Endometrial microvascular endothelial cells (primary cell): ENCODE measurements around the gene YPEL2. TPM values are rescaled to one million over a fixed set of nuclear protein-coding genes. Genes with fewer than 3 reads are reported as not detected.

Experiments
- in situ Hi-C: cut with HindIII; loops from 2 replicates; pipeline ENCODE4 v1.10.0; 2017; ENCODE audit warnings: low sequenced_read_pairs, low pct_unique_long_range_greater_than_20kb; ENCODE audit errors: inconsistent ontology term
- total RNA-seq: library from RNA; depleted of rRNA; stranded (reverse); fragments of >200 nt; gene quantifications from one replicate; pipeline ENCODE4 v1.2.3, GENCODE V29; 2015; ENCODE audit errors: inconsistent ontology term

YPEL2 gene
- total RNA-seq, 1 donor from 2014 or later, result 15.0 TPM

DNA sequence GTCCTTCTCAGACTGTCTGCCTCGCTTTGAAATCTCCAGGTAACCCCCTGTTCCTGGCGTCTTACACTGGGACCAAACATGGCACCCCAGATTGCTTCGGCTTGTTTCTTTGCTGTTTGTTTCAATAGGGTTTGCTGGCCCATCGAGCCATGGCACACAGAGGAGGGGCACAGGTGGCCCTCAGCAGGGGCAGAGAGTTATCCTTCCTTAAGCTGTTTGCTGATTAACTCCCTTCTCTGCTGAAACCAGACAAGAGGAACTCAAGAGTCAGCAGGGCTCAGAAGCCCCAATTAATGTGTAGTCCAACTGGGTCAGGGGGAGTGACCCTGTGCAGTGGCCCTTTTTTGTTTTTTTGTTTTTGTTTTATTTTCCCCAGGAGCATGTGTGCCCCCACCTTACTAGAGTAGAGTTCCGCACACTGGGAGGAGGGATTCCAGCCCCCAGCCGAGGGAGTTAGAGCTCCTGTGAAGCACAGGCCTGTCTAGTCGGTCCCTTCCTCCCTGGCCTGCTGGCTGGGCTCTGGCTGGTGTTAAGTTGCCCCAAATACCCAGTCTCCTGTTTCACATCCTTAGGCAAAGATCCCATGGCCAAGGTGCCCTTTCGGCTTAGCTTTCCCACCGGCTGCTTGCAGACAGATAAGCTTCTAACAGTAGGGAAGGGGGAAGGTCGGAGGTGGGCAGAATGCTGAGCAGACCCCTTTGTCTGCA is 39.3 kb downstream of the YPEL2 start:
- in situ Hi-C loops, result no loop called here

- in situ Hi-C loops, result no loop called here
Measured at GRCh38 chr17:59371416-59372100, 40.1 kb downstream of the YPEL2 start.

GRCh38 chr17:59372138-59372751 is 40.8 kb downstream of the YPEL2 start:
- in situ Hi-C loops, result no loop called here

GRCh38 chr17:59373882-59374495 is 42.5 kb downstream of the YPEL2 start:
- in situ Hi-C loops, result no loop called here

GRCh38 chr17:59374612-59375011 is 43.2 kb downstream of the YPEL2 start:
- in situ Hi-C loops, result no loop called here

GRCh38 chr17:59375857-59376256 is 44.4 kb downstream of the YPEL2 start:
- in situ Hi-C loops, result no loop called here

DNA sequence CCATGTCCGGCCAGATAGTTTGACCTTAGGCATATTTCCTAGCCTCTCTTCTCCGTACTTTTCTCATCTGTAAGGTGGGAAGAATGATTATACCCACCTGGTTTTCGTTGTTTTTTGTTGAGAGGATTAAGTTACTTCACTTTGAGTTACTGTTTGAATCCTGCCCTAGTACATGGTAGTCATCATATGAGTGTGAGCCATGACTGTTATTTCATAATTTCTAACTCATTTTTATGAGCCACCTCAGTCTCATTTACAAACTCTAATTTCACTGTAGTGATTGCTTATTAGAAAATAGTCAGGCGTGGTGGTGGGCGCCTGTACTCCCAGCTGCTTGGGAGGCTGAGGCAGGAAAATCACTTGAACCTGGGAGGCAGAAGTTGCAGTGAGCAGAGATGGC is 45.1 kb downstream of the YPEL2 start:
- in situ Hi-C loops, result no loop called here

DNA sequence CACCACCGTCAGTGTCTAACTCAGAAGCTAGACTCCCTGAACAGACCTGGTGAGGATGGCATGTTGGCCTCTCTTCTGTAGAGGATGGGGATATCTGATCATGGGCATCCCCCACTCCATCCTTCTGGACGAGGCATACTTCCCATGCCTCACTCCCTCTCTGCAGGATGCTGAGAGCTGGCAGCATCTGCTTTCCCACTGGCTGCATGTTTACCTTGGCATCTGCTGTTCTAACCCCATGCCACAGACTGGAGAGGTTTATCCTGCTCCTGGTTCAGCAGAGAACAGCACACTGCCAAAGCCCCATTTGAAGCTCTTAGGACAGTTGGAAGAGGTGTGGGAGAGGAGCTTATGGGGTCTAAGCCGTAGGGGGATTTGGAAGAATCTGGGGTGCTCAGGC is 46.0 kb downstream of the YPEL2 start:
- in situ Hi-C loops, result no loop called here

DNA sequence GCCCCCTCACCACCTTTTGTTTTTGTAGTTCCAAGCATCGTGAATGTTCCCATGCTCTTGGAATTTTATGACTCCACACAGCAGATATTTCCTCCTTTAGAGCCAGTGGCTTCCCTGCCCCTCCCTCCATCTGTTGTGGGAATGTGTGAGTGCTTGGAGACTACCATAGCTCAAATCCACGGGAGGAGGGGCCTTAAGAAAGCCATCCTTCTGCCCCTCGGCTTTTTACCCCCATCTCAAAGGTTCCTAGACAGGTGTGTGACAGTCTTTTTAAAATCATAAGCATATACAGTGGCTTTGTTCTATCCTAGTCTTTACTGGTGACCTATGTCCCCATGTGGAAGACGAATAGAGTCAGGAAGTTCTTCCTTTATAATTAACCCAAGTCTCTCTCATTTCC is 47.2 kb downstream of the YPEL2 start:
- in situ Hi-C loops, result no loop called here

GRCh38 chr17:59380474-59380873 is 49.0 kb downstream of the YPEL2 start:
- in situ Hi-C loops, result no loop called here

DNA sequence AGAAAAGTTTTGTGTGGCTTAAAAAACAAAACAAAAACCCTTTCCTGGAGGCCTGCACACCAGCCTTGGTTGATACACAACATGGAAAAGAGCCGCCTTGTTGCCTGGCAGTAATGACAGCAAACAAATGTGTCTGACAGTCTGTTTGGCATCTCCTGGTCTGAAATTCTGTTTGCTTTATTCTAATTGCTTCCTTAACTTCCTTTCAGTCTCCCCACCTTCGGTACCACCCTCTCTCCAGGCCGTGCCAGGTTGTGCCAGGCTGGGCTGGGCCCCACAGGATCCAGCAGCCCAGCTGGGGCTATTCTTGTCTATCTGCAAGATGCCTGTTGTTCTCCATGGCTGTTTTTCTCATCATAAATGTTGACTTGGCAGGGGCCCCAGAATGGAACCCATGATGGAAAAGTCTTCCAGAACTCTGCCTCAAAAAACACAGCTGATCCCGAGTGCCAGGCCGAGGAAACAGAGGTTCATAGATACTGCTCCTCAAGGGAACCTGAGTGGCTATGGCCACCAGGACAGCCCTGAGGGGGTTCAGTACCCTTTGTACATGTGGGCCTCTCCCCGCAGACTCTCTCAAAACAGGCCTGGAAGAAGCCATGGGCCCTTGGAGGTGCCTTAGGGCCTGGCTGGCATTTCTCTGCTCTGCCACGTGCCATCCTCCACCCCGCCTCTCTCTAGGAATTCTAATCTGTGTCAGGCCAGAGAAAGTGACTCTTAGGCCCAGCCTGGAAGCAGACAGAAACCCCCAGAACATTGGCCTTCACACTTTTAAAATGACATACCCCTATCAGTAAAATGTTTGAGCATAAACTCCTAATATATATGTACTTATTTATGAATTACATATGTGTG is 50.5 kb downstream of the YPEL2 start:
- in situ Hi-C loops, result no loop called here

DNA sequence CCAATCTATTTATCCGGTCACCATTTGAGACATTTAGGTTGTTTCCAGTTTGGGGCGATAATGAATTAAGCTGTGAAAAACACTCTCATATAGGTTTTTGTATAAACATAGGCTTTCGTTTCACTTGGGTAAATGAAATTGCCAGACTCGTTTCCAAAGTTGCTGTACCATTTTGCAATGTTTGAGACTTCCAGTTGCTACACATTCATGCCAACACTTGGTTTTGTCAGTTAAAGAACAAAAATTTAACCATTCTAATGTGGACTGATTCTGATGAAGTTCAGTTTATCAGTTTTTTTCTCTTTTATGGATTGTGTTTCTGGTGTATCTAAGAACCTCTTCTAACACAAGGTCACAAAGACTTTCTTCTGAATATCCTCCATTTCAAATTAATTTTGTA is 52.4 kb downstream of the YPEL2 start:
- in situ Hi-C loops, result no loop called here

GRCh38 chr17:59387351-59388068 is 56.1 kb downstream of the YPEL2 start:
- in situ Hi-C loops, result no loop called here

DNA sequence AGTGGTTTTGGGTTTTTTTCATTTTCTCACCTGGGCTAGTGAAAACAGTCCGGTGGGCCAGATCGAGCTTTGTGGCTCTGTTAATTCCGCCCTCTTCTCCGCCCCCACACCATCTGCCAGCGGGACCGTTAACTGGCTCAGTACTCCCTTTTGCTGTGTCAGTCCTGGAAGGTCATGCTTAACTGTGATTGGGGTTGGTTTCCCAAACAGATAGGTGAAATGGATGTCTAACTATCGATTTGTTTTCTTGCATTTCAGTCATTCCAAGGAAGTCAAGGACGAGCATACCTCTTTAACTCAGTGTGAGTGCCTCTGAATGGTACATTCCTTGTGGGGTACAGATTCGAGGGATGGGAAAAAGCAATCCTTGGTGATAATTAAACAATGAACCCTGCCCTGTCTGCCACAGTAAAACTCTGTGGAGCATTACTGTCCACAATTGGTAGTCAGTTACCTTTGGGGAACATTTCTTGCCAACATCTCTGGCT is 56.7 kb downstream of the YPEL2 start:
- in situ Hi-C loops, result no loop called here

- in situ Hi-C loops, result no loop called here
Measured at GRCh38 chr17:59389066-59389465, 57.6 kb downstream of the YPEL2 start.

DNA sequence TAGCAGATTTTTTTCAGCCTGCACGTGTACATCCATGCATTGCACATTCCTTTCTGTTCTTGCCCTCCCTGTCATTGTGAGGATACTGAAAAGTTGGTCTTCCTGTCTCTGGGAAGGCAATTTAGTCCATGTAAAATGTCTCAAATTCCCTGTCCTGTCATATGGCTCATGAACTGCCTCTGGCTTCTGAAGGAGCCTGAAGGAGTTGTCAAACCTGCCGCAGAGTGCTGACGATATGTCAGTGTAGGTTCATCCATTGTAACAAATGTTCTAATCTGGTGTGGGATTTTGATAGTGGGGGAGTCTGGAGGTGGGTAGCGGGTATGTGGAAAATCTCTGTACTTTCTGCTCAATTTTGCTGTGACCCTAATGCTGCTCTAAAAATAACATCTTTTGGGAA is 59.6 kb downstream of the YPEL2 start:
- in situ Hi-C loops, result no loop called here

GRCh38 chr17:59392973-59393679 is 61.7 kb downstream of the YPEL2 start:
- in situ Hi-C loops, result no loop called here
